GM19438 (cell line): Measurements from ENCODE around the gene CKMT1A.
A peak's percentile ranks its signal among the peaks of the same experiment; 100 is the strongest.

ENCODE experiments used
- ATAC-seq: cut with Tn5 transposase; IDR thresholded peaks from one replicate; pipeline ENCODE4 v1.9.1; 2021; ENCODE audit warnings: low read depth; ENCODE audit not compliant: unreplicated experiment

CKMT1A gene

GRCh38 chr15:43746903-43747309 is 53.2 kb downstream of the CKMT1A start:
- peak; percentile 22 for ATAC-seq

- ATAC-seq, result no peak
Observed at GRCh38 chr15:43748376-43748775, 54.7 kb downstream of the CKMT1A start.
